HUDEP-2 (cell line): Measurements from ENCODE around the gene ISM2.
A peak's percentile ranks its signal among the peaks of the same experiment; 100 is the strongest.
"Not testable (repeated sequence)": the region's sequence is repeated elsewhere in the genome, so short reads cannot be mapped to it uniquely, and the experiment has no call there.

Experiments used
- DNase-seq, 76 experiments: peaks; one replicate each; lab custom pipeline; 2025; ENCODE audit not compliant: unreplicated experiment in 76 of 76; lab: John Stamatoyannopoulos, UW

ISM2 gene

GRCh38 chr14:77498120-77498979 lies at the start of gene ISM2:
Gene ISM2, minus strand, starts transcription at chr14:77498816. Its CDS starts 23 bp downstream, at chr14:77498793.
- DNase-seq: peak in 15 of 76 experiments; percentile 4 to 40 (median 13)

- no peak for DNase-seq
Observed at GRCh38 chr14:77547512-77548180, 49.0 kb upstream of the ISM2 start.

DNA sequence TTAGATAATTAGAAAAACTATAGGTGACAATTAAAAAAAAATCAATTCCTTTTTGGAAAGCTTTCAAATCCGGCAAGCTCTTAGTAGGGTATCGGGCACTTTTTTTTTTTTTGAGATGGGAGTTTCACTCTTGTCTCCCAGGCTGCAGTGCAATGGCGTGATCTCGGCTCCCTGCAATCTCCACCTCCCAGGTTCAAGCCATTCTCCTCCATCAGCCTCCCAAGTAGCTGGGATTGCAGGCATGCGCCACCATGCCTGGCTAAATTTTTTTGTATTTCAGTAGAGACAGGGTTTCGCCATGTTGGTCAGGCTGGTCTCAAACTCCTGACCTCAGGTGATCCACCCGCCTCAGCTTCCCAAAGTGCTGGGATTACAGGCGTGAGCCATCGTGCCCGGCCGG lies 46.6 kb upstream of the ISM2 start:
- DNase-seq: not testable (repeated sequence)

DNA sequence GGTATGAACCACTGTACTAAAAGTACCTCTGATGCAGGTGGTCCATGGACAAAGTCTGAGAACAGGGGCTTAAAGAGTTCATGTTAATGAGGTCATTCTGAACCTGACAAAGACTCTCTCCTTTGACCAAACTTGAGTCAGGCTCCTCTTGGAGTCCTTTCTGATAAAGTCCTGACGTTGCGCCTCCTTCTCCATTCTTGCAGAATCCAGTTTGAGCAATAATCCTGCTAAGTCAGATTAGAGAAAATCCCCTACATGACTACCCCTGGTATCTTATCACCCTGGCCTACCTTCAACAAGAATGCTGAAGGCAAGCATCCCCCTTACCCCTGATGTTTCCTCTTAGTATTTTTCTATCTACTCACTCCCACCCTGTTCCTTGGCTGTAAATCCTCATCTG lies 46.0 kb upstream of the ISM2 start:
- no peak for DNase-seq

GRCh38 chr14:77543637-77544334 lies 45.2 kb upstream of the ISM2 start:
- DNase-seq: no peak

GRCh38 chr14:77543240-77543551 lies 44.6 kb upstream of the ISM2 start:
- DNase-seq: peak in 11 of 76 experiments; percentile 2 to 44 (median 16)

DNA sequence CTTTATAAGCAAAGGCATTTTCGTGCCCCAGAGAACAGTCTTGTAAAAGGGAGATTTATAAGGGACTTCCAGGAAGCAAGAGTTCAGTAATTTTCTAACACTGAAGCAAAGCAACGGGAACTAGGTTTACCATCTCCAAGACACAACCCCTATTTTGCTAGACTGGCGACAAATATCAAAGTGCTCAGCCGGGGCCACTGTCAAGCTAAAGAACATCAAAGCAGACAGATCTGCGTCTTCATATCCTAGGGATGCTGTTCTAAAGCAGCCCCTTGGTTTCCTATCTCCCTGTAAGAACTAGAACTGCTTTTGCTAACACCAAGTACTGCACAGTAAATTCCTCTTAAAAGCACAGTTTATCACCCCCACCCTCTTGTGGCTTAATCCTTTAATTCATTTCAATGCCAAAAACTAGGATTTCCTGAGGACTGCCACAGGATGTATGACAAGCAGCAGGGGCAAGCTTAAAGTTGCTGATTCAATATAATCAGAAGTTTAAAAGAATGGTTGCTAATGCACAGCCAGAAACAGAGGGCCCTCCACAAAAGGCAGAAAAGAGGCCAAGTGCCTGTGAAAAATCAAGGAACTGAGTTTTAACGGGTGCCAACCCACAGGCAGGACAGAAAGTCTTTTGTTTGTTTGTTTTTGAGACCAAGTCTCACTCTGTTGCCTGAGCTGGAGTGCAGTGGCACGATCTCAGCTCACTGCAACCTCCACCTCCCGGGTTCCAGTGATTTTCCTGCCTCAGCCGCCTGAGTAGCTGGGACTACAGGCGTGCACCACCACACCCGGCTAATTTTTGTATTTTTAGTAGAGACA lies 44.0 kb upstream of the ISM2 start:
- no peak for DNase-seq

DNA sequence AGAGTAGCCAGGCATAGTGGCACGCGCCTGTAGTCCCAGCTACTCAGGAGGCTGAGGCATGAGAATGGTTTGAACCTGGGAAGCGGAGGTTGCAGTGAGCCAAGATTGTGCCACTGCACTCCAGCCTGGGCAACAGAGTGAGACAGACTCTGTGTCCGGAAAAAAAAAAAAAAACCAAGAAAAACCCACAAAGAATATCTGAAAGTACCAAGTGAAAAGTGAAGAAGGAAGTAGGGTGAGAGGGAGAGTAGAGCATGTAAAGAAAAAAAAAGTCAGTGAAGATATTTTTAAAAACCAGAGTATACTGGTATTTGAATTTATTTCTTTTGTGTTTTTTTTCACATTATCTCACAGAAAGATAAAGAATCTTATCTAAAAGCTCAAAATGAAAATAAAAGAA lies 43.3 kb upstream of the ISM2 start:
- DNase-seq: no peak

DNA sequence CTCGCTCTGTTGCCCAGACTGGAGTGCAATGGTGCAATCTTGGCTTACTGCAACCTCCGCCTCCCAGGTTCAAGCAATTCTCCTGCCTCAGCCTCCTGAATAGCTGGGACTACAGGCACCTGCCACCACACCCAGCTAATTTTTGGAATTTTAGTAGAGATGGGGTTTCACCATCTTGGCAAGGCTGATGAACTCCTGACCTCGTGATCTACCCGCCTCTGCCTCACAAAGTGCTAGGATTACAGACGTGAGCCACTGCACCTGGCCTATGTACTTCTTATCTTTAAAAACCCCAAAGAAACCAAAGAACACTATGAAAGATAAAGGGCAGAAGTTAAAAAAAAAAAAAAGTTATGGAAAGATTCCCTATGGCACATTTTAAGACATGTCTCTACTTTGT lies 38.3 kb upstream of the ISM2 start:
- DNase-seq: not testable (repeated sequence)

GRCh38 chr14:77531071-77531470 lies 32.5 kb upstream of the ISM2 start:
- DNase-seq: no peak

DNA sequence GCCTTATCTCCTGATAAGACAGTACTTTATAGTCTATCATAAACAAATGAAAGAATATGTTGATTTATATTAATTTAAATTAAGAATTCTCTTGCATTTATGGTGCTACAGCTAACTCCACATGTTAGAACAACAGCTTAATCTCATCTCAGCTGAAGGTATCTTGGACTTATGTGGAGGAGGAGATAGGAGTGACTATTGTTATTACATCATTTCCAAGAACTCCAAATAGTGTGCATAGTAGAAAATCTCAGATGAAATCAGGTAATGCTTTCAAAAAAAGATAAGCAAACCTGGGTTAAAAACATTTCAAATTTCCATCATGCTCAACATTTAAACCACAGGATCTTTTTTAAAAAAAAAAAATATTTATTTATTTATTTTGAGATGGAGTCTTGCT lies 31.3 kb upstream of the ISM2 start:
- DNase-seq: peak in 2 of 76 experiments; percentile 2 to 8

DNA sequence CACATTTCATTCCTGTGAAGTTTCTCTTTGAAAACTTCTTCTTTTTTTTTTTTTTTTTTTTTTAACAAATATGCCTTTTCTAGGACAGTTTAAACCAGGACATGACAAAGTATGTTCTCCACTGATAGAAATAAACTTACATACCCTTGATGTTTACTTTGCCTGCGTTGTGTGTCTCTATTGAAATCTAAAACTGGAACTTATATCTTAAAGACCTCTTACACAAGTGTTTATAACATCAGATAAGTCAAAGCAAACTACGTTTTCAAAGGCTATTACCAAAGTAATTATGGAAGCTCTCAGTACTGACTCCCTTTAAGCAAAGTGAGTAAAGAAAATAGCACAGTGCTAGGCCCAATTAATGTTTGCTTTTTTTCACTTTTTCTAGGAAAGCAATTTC lies 30.6 kb upstream of the ISM2 start:
- DNase-seq: no peak

- DNase-seq: not testable (repeated sequence)
Observed at GRCh38 chr14:77528701-77529100, 30.1 kb upstream of the ISM2 start.

- DNase-seq: no peak
Observed at GRCh38 chr14:77526266-77526665, 27.6 kb upstream of the ISM2 start.

GRCh38 chr14:77524536-77524935 lies 25.9 kb upstream of the ISM2 start:
- no peak for DNase-seq

DNA sequence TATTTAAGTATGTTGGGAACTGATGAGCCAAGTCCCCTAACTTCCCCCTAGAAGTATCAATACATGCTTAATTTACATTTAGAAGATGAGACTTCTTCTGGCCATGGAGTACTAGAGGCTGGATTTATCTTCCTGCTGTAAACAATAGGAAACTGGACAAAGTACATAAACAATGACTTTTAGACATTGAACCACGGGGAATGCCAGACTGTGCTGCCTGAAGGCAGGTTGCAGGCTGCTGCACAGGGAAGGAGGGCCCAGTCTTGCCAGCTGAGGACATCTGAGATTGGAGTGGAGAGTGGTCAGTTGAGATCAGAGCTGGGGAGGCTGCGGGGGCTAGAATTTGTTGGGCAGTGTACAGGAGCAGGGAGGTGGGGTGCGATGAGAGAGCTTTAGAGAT lies 24.5 kb upstream of the ISM2 start:
- DNase-seq: no peak

DNA sequence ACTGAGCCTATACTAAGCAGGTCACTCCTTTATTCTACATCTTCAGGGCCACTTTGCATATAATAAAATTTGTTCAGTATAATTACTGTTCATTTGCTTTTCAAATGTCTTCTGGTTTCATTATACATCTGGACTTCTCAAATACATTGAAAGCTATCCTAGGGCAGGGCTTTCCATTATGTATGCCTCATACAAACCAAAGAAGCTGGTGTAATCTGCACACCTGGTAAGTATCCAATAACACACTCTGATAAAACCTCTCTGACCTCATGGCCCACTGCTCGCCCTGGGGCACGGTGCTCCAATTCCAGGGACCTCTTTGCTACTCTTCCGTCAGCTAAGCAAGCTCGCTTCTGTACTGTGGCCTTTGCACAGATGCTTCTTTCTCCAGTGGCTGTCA lies 21.9 kb upstream of the ISM2 start:
- no peak for DNase-seq

DNA sequence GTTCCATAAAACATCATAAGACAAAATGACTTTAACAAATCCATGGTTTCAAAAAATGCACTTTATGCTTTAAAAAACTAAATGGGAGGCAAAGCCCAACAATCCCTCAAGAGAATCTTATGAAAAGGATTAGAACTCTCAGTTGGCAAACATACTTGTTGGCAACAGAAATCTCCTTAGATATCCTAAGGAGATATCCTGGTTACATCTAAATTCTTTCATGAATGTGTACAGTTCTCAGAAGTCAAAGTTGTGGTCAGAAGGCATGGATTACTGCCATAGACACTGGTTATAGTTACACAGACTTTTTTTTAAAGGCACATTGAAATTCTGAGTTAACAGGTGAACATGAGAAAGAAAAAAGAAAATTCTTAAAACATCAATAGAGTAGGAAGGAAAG lies 17.5 kb upstream of the ISM2 start:
- DNase-seq: no peak

- no peak for DNase-seq
Observed at GRCh38 chr14:77511486-77512162, 13.0 kb upstream of the ISM2 start.

- DNase-seq: no peak
Observed at GRCh38 chr14:77509366-77509765, 10.8 kb upstream of the ISM2 start.
